ENCODE results near the gene MAPK8.
"Not testable (repeated sequence)": the region's sequence is repeated elsewhere in the genome, so short reads cannot be mapped to it uniquely, and the experiment has no call there.

The MAPK8 gene

DNA sequence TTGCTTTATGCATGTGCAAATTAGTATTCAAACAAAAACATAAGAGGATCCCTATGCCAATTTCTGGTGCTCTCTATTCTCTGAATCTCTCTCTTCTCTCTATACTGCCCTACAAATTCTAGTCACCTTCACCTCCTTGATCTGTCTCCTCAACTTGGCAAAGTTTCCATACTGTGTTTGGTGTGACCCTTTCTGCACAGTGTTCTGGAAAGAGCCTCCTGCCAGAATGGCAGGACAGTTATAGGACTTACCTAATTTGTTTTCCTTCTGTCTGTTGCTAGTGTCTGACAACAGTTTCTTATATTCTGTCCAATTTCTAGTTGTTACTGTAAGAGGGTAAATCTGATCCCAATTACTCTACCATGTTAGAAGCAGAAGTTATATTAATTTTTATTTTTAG lies 34.3 kb downstream of the MAPK8 start:
- no peak for DNase-seq

- no peak for DNase-seq
These were observed 36.6 kb downstream of the MAPK8 start for GRCh38 chr10:48343106-48343505.

- no peak for DNase-seq
These were observed 37.6 kb downstream of the MAPK8 start for GRCh38 chr10:48343921-48344598.

DNA sequence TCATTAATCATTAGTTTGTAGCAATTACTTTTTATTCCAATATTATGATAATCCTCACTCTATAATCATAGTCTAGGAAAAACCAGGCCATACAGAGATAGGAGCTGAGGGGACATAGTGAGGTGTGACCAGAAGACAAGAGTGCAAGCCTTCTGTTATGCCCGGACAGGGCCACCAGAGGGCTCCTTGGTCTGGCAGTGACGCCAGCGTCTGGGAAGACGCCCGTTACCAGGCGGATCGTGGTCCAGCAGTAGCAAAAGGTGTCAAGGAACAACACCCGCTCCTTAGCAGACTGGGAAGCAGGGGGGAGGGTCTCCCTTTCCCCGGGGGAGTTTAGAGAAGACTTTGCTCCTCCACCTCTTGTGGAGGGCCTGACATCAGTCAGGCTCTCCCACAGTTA lies 39.8 kb downstream of the MAPK8 start:
- DNase-seq, result not testable (repeated sequence)

DNA sequence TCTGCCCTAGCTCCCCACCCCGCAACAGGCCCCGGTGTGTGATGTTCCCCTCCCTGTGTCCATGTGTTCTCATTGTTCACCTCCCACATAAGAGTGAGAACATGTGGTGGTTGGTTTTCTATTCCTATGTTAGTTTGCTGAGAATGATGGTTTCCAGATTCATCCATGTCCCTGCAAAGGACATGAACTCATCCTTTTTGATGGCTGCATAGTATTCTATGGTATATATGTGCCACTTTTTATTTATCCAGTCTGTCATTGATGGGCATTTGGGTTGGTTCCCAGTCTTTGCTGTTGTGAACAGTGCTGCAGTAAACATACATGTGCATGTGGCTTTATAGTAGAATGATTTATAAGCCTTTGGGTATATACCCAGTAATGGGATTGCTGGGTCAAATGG lies 41.1 kb downstream of the MAPK8 start:
- not testable (repeated sequence) for DNase-seq

- DNase-seq, result not testable (repeated sequence)
These were observed 41.5 kb downstream of the MAPK8 start for GRCh38 chr10:48347943-48348342.

- no peak for DNase-seq
These were observed 46.8 kb downstream of the MAPK8 start for GRCh38 chr10:48353246-48353645.

DNA sequence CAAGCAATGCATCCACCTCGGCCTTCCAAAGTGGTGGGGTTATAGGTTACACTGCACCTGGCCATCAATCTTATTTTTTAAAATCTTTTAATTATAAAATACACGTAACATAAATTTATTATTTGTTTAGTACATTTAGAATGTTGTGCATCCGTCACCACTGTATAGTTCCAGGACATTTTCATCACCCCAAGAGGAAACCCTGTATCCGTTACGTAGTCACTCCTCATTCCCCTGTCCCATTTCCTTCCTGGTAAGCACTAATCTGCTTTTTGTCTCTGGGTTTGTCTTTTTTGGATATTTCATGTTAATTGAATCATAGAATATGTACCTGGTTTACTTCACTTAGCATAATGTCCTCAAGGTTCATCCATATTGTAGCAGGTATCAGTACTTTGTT lies 51.2 kb downstream of the MAPK8 start:
- no peak for DNase-seq

DNA sequence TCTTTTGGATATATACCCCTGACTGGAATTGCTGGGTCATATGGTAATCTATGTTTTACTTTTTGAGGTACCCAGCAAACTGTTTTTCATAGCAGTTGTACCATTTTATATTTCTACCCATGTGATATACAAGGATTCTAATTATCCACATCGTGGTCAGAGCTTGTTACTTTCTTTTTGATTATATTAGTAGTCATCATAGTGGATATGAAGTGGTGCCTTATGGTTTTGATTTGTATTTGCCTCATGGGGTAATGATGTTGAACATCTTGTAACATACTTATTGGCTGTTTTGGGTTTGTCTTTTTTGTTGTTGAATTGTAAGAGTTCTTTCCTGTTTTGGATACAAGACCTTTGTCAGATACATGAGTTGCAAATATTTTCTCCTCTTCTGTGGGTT lies 51.7 kb downstream of the MAPK8 start:
- DNase-seq, result no peak

- no peak for DNase-seq
These were observed 52.4 kb downstream of the MAPK8 start for GRCh38 chr10:48358838-48359237.

DNA sequence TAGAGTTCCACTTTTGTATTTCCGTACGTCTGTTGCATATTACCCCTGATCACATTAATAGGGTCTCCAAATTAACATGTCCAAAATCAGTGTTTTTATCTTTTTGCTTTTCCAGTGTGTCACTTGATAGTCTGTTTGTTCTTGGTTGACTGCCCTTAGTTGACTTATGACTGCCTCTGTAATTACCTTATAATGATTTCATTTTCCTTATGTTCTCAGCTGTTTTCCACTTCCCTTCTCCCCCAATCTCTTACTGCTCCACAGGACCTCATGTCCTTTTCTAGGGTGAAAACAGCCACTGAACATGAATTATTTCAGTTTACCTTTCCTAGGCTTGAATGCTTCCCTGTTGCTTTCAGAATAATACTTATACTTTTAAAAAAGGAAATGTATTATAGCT lies 54.7 kb downstream of the MAPK8 start:
- no peak for DNase-seq

- DNase-seq, result no peak
These were observed 57.3 kb downstream of the MAPK8 start for GRCh38 chr10:48363617-48364355.

DNA sequence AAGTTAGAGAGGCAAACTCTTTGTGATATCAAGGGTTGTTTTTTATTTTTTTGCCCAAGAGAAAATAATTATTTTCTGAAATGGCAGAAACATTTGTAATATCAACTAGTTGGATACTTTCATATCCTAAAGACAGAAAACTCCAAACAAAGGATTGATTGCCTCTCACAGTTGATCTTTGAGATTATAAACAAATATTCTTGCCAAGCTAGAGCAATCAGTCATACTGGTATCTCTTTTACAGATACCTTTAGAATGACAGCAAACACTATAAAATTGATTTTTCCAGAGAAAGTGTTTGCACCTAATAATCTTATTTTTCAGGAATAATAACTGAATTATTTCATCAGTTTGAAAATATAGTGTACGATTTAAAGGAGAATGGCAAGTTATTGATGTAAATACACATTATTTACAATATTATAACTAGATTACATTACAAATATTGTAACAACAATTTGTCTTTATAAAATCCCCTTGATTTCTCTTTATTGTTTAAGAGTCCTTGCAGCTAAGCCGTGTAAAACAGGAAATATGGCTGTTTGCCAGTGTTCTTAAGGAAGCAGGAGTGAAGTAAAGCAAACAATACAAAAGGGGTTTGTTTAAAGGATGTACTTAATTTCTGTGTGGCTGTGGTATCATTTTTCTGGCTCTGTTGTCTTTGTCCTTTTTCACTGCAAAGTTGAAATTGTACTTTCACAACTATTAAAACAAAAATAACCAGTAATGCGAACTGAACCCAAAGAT lies 58.4 kb downstream of the MAPK8 start:
- DNase-seq, result no peak

DNA sequence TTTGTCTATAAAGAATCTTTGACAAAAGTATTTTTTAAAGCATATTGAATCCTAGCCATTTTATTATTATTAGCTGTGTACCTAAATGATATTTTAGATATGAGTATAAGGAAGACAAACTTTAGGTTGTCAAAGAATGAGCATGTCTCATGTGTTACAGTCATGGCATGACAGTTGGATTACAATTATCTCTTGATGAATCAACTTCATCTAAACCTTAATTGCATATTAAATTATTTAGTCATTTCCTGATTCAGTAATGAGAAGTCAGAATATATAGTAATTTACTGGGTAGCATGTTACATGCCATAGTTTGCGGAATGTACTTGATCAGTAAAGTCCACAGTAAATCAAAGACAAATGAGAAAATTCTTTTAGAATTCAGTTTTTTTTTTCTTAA lies 59.2 kb downstream of the MAPK8 start:
- DNase-seq, result no peak

DNA sequence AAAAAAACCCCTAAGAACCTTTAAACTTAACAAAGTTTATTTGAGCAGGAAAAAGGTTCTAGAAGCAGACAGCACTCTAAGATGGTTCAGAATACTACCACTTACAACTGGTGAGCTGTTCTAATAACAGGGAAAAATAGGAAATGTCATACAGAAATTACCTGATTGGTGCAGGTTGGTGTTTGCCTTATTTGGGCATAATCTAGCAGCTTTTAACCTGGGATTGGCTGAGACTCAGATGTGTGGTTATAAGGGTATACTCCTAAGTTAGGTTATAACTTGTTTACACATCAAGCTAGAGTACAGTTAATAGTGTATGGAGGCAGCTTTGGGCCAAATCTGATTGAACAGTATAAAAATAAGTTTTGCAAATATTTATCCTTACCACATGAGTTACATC lies 59.8 kb downstream of the MAPK8 start:
- no peak for DNase-seq

DNA sequence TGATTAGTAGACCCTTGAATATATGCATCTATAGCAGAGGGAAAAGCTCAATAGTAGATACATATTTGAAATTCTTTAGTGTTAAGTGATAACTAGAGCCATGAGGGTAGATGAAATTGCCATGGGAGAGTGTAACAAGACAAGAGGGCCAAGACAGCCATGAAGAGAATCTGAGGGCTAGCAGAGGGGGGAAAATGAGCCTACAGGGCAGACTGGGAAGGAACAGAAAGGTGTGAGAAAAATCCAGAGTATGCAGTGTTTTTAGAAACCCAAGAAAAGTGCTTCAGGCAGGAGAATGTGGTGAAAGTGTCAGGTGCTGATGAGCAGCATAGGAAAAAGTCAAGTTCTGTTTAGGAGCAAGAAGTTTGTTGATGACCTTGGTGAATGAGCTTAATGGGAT lies 63.0 kb downstream of the MAPK8 start:
- DNase-seq, result no peak

GRCh38 chr10:48377751-48378530 lies 71.5 kb downstream of the MAPK8 start:
- DNase-seq, result no peak

DNA sequence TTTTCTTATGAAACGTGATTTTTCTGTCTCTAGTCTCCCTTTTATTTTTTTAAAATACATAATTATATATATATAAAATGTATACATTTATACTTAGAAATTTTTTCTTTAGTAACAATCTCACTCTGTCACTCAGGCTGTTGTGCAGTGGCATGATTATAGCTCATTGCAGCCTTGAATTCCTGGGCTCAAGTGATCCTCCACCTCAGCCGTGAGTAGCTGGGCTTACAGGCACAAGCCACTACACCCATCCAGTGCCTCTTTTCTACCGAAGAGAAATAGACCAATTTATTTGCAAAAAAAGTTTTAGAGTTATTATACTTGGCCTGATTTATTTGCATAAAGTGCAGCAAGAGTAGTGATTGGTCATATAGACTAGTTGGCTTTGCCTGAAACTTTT lies 72.2 kb downstream of the MAPK8 start:
- no peak for DNase-seq

- no peak for DNase-seq
These were observed 75.5 kb downstream of the MAPK8 start for GRCh38 chr10:48381971-48382370.

- DNase-seq, result no peak
These were observed 76.5 kb downstream of the MAPK8 start for GRCh38 chr10:48382982-48383381.

DNA sequence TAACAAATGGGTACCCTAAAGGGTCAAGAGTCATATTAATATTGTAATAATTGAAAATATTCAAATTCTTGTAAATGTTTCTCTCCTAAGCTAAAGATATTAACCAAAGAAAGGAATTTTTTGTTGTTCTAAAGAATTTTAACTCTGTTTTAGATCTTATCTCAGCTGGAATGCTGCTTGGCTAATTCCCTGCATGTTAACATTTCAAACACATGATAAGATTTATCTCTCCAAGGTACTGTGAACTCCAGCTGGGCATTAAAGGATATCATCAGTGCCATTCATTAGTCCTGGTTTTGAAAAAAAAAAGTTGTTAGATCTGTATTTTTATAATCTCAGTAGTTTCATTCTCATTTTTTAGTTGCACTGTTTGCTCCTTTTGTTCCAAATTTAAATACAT lies 76.9 kb downstream of the MAPK8 start:
- no peak for DNase-seq

- DNase-seq, result no peak
These were observed 78.2 kb downstream of the MAPK8 start for GRCh38 chr10:48384699-48384982.

DNA sequence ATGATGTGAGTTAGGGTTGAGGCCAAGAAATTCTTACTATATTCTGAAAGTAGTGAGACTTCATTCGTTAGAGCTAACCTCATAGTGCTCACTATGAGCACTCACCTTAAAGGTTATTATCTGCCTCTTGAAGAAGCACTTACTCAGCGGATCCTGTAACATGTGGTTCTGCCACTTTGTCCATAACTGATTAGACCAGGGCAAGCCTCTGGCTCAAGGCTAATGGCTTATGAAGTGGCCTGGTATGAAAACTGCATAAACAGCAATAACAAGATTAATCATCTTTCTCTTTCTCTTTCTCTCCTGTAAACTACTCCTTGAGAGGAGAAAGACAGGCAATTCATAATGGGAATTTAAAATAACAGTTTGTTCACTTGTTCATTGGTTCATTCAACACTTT lies 82.8 kb downstream of the MAPK8 start:
- peak in 1 of 2 experiments; percentile 17 for DNase-seq

Data from NCI-H187 (cell line).